Prostate gland (tissue), 2 donors: Measurements from ENCODE around the gene ST6GALNAC3.

Source experiments
- CTCF ChIP-seq, 4 experiments: fragments of 200-600 bp in 2 of 4; fragments of 450-650 bp in 2 of 4; sonication (generic) in 2 of 4; IDR thresholded peaks; 1 replicate in 3 of 4; 2 replicates in 1 of 4; pipeline ENCODE4 v1.5.1; 2016 to 2019; ENCODE audit warnings: antibody characterized with exemption in 4 of 4, mild to moderate bottlenecking in 2 of 4, moderate library complexity in 2 of 4
- POLR2A ChIP-seq: fragments of 450-650 bp; IDR thresholded peaks from one replicate; pipeline ENCODE4 v1.6.1; 2016; ENCODE audit warnings: antibody characterized with exemption, mild to moderate bottlenecking
- POLR2AphosphoS5 ChIP-seq: sonication (generic); formaldehyde crosslinking; IDR thresholded peaks from one replicate; pipeline ENCODE4 v1.6.1; 2017; ENCODE audit warnings: antibody characterized with exemption

DNA sequence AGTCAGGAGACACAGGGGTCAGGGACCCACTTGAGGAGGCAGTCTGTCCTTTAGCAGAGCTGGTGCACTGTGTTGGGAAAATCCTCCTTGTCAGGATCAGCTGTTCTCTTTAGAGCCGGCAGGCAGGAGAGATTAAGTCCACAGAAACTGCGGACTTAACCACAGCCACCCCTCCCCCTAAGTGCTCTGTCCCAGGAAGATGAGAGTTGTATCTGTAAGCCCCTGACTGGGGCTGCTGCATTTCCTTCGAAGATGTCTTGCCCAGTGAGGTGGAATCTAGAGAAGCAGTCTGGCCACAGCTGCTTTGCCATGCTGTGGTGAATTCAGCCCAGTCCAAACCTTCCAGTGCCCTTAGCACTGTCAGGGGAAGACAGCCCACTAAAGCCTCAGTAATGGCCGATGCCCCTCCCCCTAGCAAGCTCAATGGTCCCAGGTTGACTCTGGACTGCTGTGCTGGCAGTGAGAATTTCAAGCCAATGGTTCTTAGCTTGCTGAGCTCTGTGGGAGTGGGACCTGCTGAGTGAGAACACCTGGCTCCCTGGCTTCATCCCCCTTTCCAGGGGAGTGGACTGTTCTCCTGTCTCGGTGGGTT lies 172.8 kb downstream of the ST6GALNAC3 start:
- TF ChIP-seq CTCF (IDR thresholded peaks at IDR 0.05) (no peak), POLR2AphosphoS5 (no peak), POLR2A (no peak)
